Activated naive CD8-positive, alpha-beta T cell treated with anti-CD3 and anti-CD28 coated beads, Interleukin-2, amount 50 U/mL, for 24 hours (primary cell): ENCODE data around the gene MACROD2.

Experiments
- ATAC-seq: fragments of 150-1000 bp; cut with Tn5 transposase; one replicate; pipeline ENCODE4 v1.10.0; 2021
- DNase-seq: peaks from one replicate; pipeline ENCODE4 v3.0.0; 2021
- H3K27ac Mint-ChIP-seq: one replicate; pipeline ENCODE4 v1.8.0; 2021; ENCODE audit warnings: mild to moderate bottlenecking, mixed read lengths
- H3K27me3 Mint-ChIP-seq: one replicate; pipeline ENCODE4 v1.8.0; 2021; ENCODE audit warnings: mixed read lengths
- H3K36me3 Mint-ChIP-seq: one replicate; pipeline ENCODE4 v1.8.0; 2021; ENCODE audit warnings: low read depth, mixed read lengths
- H3K4me1 Mint-ChIP-seq: one replicate; pipeline ENCODE4 v1.8.0; 2021; ENCODE audit warnings: mixed read lengths
- H3K4me3 Mint-ChIP-seq: one replicate; pipeline ENCODE4 v1.8.0; 2021; ENCODE audit warnings: mild to moderate bottlenecking, moderate library complexity, mixed read lengths
- H3K9me3 Mint-ChIP-seq: one replicate; pipeline ENCODE4 v1.8.0; 2021; ENCODE audit warnings: mixed read lengths

Gene MACROD2

DNA sequence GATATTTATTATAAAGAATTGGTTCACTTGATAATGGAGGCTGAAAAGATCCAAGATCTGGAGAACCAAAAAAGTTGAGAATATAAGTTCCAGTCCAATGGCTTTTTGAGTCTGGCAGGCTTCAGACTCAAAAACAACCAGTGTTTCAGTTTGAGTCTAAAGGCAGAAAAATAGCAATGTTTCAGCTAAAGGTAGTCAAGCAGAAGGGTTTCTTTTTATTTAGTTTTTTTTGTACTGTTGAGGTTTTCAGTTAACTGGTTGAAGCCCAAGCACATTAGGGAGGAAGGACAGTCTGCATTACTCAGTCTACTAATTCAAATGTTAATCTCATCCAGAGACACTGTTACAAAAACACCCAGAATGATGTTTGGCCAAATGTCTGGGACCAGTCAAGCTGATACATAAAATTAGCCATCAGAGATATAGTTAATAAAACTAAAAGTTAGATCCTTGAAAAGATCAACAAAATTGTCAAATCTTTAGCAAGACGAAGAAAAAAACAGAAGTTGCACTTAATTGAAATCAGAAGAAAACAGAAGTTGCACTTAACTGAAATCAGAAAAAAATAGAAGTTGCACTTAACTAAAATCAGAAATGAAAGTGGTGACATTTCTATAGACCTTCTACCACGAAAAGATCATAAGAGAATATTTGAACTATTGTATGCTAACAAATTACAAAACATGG lies 1322.4 kb downstream of the MACROD2 start:
- DNase-seq (no peak), ATAC-seq (no peak)
- no peaks in the 10 kb centered on the region for H3K36me3 Mint-ChIP-seq
- H3K4me3 Mint-ChIP-seq, result no peak overlapping the region
- no peaks in the 10 kb centered on the region for H3K4me1 Mint-ChIP-seq
- H3K27me3 Mint-ChIP-seq, result no peaks in the 10 kb centered on the region
- peaks cover 14% of the 10 kb centered on the region for H3K9me3 Mint-ChIP-seq
- H3K27ac Mint-ChIP-seq, result no peak overlapping the region

DNA sequence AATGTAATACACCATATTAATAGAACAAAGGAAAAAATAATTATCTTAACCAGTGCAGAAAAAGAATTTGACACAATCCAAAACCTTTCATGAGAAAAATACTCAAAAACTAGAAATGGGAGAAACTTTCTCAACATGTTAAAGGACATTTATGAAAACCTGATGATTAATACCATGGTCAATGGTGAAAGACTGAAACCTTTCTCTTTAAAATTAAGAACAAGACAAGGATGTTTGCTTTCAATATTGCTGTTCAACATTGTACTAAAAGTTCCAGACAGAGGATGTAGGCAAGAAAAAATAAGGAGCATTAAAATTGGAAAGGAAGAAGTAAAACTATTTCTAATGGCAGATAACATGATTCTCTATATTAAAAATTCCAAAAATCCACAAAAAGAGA lies 1323.4 kb downstream of the MACROD2 start:
- no peak for ATAC-seq
- no peaks in the 10 kb centered on the region for H3K4me1 Mint-ChIP-seq

DNA sequence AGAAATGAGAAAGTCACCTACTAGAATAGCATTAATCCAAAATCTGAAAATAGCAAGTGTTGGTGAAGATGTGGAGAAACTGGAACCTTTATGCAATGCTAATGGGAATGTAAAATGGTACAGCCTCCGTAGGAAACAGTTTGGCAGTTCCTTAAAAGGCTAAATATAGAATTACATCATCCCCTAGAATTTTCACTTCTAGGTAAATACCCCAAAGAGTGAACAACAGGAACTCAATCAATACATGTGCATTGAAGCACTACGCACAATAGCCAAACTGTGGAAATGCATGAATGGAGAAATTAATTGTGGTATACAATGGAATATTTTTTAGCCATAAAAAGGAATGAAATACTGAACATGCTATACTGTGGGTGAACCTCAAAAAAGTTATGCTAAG lies 1324.1 kb downstream of the MACROD2 start:
- no peak for ATAC-seq
- H3K9me3 Mint-ChIP-seq, result peaks cover 14% of the 10 kb centered on the region
- no peak for DNase-seq
- H3K4me1 Mint-ChIP-seq, result no peaks in the 10 kb centered on the region
- no peak overlapping the region for H3K4me3 Mint-ChIP-seq
- no peaks in the 10 kb centered on the region for H3K27me3 Mint-ChIP-seq
- H3K36me3 Mint-ChIP-seq, result no peaks in the 10 kb centered on the region
- H3K27ac Mint-ChIP-seq, result no peak overlapping the region

More for the DNA sequence above, 1323.4 kb downstream of the MACROD2 start:
- Mint-ChIP-seq H3K9me3 (peaks cover 14% of the 10 kb centered on the region), H3K27me3 (no peaks in the 10 kb centered on the region), H3K36me3 (no peaks in the 10 kb centered on the region), H3K27ac (peak overlapping the region; percentile 29), H3K4me3 (no peak overlapping the region)
- no peak for DNase-seq

DNA sequence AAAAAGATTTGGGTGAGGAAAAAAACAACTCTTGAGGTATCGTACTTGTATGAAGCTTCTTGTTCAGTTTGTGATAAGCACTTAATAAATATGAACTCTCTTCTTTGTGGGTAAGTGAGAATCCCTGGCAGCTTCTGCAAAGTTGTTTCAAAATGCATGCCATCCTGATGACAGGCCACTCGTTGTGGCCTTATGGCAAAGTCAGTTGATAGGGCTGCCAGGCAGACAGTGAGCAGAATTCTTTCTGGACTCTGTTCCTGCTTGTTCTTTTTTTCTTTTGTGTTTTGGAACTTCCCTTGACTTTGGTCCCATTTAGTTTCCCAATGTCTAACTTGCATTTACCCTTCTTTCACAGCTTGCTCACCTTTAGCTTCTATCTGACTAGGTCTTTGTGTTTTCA lies 1325.6 kb downstream of the MACROD2 start:
- Mint-ChIP-seq H3K9me3 (peaks cover 4% of the 10 kb centered on the region), H3K36me3 (no peaks in the 10 kb centered on the region), H3K4me1 (no peaks in the 10 kb centered on the region), H3K27me3 (no peaks in the 10 kb centered on the region), H3K4me3 (no peak overlapping the region), H3K27ac (no peak overlapping the region)
- no peak for DNase-seq
- no peak for ATAC-seq

DNA sequence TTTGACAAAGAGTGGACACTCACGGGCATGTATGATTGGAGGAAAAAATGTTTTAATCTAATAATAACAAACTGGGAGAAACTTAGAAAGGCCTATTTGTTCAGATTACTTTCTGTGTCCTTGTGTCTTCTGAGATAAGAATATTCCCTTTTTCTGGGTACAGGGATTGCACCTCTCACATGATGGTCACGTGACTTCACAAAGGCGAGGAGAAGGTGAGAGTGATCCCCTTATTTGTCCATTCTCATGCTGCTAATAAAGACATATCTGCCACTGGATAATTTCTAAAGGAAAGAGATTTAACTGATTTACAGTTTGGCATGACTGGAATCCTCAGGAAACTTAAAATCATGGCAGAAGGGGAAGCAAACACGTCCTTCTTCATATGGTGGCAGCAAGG lies 1331.8 kb downstream of the MACROD2 start:
- ATAC-seq (no peak), DNase-seq (no peak)
- H3K4me1 Mint-ChIP-seq, result no peaks in the 10 kb centered on the region
- no peak overlapping the region for H3K4me3 Mint-ChIP-seq
- H3K36me3 Mint-ChIP-seq, result no peaks in the 10 kb centered on the region
- H3K27ac Mint-ChIP-seq, result no peak overlapping the region
- no peaks in the 10 kb centered on the region for H3K27me3 Mint-ChIP-seq
- H3K9me3 Mint-ChIP-seq, result peaks cover 4% of the 10 kb centered on the region

DNA sequence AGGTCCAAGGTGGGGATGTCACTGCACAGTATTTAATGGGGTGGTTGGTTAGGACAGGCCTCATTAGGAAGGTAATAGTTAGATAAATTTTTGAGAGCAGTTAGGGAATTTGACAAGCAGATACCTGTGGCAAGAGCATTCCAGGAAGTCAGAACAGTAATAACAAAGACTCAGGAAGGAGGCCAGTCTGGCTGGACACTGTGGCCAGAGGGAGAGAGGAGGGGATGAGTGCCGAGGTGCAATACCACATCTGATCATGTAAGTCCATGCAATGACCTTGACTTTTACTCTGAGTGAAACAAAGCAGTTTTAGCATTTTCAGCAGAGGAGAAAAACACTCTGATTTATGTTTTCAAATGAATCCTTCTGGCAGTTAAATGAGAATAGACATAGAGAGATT lies 1332.8 kb downstream of the MACROD2 start:
- Mint-ChIP-seq H3K4me3 (no peak overlapping the region), H3K27me3 (no peaks in the 10 kb centered on the region), H3K36me3 (no peaks in the 10 kb centered on the region), H3K9me3 (peaks cover 4% of the 10 kb centered on the region), H3K27ac (no peak overlapping the region), H3K4me1 (no peaks in the 10 kb centered on the region)
- no peak for DNase-seq
- no peak for ATAC-seq

DNA sequence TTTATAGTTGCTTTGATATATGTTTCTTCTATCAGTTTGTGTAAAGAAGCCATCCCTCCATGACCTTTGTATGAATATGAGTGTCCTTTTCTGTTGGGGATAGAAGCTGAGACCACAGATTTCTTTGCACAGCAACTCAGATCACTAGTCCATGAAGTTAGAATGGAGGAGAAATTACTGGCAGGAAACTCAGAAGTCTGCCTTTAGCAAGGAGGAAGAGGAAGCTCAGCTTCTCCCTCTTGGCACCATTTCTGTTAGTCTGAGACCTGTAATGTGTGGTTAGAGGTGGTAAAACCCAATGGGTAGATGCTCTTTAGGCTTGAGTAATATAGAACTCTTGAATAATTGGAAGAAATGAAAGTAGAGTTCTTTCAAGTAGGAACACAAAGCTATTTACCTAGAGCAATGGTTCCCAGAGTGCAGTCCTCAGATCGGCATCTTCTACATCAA lies 1337.4 kb downstream of the MACROD2 start:
- H3K4me1 Mint-ChIP-seq, result no peaks in the 10 kb centered on the region
- DNase-seq (no peak), ATAC-seq (no peak)
- no peak overlapping the region for H3K4me3 Mint-ChIP-seq
- H3K27me3 Mint-ChIP-seq, result no peaks in the 10 kb centered on the region
- H3K27ac Mint-ChIP-seq, result no peak overlapping the region
- H3K9me3 Mint-ChIP-seq, result peaks cover 11% of the 10 kb centered on the region
- H3K36me3 Mint-ChIP-seq, result no peaks in the 10 kb centered on the region

DNA sequence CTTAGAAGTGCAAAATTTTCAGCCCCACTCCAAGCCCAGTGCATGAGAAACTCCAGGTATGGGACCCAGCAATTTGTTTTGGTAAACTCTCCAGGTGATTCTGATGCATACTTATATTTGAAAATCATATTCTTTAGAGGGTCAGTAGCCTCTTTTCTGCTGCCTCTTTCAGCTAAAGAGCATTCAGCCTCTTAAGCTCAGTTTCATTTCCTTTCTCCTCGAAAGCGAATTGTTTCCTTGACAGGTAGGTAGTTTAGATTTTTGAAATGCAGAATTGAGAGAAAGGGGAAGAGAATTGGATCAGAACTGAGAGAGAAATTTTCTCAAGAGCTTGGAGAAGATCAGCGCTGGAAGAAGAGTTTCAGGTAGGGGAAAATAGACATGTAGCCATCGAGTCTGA lies 1337.9 kb downstream of the MACROD2 start:
- Mint-ChIP-seq H3K27ac (no peak overlapping the region), H3K9me3 (peaks cover 8% of the 10 kb centered on the region), H3K36me3 (no peaks in the 10 kb centered on the region), H3K27me3 (no peaks in the 10 kb centered on the region), H3K4me3 (no peak overlapping the region), H3K4me1 (no peaks in the 10 kb centered on the region)
- ATAC-seq (no peak), DNase-seq (no peak)

DNA sequence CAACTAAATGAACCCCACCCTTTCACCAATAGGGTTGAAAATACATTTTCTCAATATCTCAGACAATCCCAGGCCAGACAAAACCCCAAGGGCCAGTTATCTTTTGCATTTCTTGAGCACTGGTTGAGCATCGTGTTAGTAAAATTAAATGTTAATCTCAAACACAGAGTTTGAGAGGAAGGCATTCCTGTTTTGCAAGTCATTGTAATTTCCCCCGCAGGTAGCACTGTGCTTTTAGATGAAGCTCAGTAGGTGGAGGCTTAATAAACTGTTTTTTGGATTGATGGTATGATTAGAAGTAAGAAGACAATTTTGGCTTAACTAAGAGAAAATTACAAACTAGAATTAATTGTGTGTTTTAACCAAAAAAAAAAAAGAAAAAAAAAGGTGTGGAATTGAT lies 1340.7 kb downstream of the MACROD2 start:
- peaks cover 11% of the 10 kb centered on the region for H3K9me3 Mint-ChIP-seq
- no peaks in the 10 kb centered on the region for H3K27me3 Mint-ChIP-seq
- H3K27ac Mint-ChIP-seq, result no peak overlapping the region
- no peak for DNase-seq
- no peaks in the 10 kb centered on the region for H3K36me3 Mint-ChIP-seq
- ATAC-seq, result no peak
- H3K4me1 Mint-ChIP-seq, result no peaks in the 10 kb centered on the region
- H3K4me3 Mint-ChIP-seq, result no peak overlapping the region

DNA sequence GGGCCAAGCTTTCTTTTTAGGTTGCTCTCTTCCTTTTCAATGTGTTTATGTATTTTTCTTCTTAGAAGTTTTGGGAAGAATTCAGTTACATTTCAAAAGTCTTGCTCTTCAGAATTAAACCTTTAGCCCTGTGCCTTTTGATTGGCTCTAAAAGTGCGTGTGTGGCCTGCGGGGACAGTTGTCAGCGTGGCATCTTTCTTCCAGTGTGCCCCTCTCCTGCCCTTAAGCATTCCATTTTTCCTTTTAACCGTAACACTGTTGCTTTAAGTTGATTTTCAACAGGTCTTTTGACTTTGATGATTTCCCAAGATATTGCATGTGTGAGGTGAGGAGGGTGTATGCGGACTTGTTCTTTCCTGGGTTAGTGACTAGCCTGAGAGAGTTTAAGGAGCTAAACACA lies 1341.2 kb downstream of the MACROD2 start:
- peaks cover 11% of the 10 kb centered on the region for H3K9me3 Mint-ChIP-seq
- H3K4me1 Mint-ChIP-seq, result no peaks in the 10 kb centered on the region
- no peak for ATAC-seq
- H3K4me3 Mint-ChIP-seq, result no peak overlapping the region
- H3K27ac Mint-ChIP-seq, result no peak overlapping the region
- H3K27me3 Mint-ChIP-seq, result no peaks in the 10 kb centered on the region
- DNase-seq, result no peak
- no peaks in the 10 kb centered on the region for H3K36me3 Mint-ChIP-seq

DNA sequence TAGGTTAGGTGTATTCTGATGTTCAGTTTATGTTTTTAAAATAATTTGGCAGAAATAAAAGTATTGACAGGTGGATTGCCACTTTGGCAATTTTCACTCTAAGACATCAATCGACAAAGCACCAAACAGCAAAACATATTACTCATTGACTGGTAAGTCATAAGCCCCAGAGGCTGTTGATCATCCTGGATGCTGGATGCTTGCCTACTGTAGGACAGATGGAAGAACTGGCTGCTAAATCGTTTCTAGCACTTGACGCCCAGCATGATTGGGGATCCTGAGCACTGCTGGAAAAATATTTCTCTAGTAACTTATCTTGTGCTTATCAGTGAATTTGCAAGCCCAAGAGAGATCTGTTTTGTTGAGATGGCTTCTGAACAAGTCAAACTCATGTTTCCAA lies 1343.9 kb downstream of the MACROD2 start:
- DNase-seq (no peak), ATAC-seq (no peak)
- H3K27ac Mint-ChIP-seq, result no peak overlapping the region
- no peak overlapping the region for H3K4me3 Mint-ChIP-seq
- peaks cover 11% of the 10 kb centered on the region for H3K9me3 Mint-ChIP-seq
- H3K4me1 Mint-ChIP-seq, result no peaks in the 10 kb centered on the region
- no peaks in the 10 kb centered on the region for H3K36me3 Mint-ChIP-seq
- no peaks in the 10 kb centered on the region for H3K27me3 Mint-ChIP-seq

DNA sequence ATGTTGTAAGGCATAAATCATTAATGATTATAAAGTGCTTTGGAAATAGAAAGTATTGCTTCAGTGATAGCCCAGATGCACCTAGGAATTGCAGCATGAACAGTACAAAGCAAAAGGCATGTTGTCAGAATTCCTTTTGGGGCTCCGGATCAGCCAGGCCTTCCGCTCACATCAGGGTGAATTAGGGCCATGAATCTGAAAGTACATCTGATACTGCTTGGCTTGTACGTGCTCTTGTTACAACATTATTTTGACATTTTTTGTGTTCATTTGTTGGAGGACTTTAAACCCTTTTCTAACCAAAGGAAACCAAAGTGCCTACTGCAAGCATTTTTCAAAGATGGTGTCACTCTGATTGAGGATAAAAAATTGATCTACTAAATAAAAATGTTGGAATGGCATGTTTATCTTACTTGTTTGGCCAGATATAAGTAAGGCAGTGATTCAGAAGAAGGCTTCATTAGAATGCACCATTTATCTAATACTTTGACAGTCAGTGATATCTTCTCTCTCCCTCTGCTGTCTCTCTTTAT lies 1347.7 kb downstream of the MACROD2 start:
- no peak for DNase-seq
- H3K27me3 Mint-ChIP-seq, result no peaks in the 10 kb centered on the region
- peaks cover 8% of the 10 kb centered on the region for H3K9me3 Mint-ChIP-seq
- no peaks in the 10 kb centered on the region for H3K4me1 Mint-ChIP-seq
- H3K27ac Mint-ChIP-seq, result no peak overlapping the region
- no peaks in the 10 kb centered on the region for H3K36me3 Mint-ChIP-seq
- H3K4me3 Mint-ChIP-seq, result no peak overlapping the region
- ATAC-seq, result no peak

DNA sequence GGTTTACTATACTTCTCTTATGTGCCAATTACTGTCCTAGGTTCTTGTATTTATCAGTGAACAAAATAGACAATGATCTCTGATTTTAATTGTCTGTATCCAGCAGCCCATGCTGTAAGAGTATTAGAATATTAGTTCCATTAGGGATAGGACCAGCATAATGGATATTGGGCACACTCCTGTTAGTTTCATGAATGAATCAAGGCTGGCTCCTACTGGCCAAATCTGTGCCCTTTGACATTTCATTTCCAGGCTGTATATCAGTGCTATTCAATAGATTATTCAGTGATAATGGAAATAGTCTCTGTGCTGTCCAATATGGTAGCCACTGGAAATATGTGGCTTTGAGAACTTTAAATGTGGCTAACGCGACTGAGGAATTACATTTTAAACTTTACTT lies 1350.0 kb downstream of the MACROD2 start:
- no peaks in the 10 kb centered on the region for H3K36me3 Mint-ChIP-seq
- H3K4me1 Mint-ChIP-seq, result no peaks in the 10 kb centered on the region
- H3K4me3 Mint-ChIP-seq, result no peak overlapping the region
- H3K27ac Mint-ChIP-seq, result no peak overlapping the region
- H3K27me3 Mint-ChIP-seq, result no peaks in the 10 kb centered on the region
- no peak for DNase-seq
- ATAC-seq, result no peak
- H3K9me3 Mint-ChIP-seq, result peaks cover 12% of the 10 kb centered on the region

DNA sequence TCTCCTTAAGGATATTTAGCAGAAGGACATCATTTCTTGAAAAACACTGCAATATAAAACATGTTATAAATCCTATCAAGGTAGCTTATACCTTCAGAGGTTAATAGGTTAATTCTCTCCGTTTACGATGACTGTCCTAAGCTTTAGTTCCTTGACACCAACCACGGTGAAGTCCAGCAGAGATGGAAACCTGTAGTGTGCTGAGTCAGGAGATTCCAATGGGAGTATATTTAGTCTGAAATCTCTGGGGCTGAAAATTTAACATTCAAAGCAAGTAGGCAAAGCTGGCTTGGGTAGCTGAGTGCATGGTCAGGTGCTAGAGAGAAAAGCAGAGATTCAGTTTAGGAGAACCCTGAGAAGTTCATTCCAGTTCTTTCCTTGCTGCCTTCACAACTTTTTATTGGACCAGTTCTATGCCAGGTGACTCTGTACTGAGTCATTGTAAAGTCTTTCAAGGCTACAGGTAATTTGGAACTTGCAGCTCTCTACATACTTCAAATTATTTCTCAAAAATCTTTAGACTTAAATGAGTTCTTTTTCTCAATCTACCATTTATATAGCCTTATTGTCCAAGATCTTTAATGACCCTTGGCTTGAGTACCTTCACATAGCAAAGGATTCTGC lies 1351.5 kb downstream of the MACROD2 start:
- H3K4me1 Mint-ChIP-seq, result no peaks in the 10 kb centered on the region
- ATAC-seq, result no peak
- H3K9me3 Mint-ChIP-seq, result peaks cover 8% of the 10 kb centered on the region
- H3K27ac Mint-ChIP-seq, result no peak overlapping the region
- no peaks in the 10 kb centered on the region for H3K27me3 Mint-ChIP-seq
- no peak overlapping the region for H3K4me3 Mint-ChIP-seq
- no peaks in the 10 kb centered on the region for H3K36me3 Mint-ChIP-seq
- no peak for DNase-seq

DNA sequence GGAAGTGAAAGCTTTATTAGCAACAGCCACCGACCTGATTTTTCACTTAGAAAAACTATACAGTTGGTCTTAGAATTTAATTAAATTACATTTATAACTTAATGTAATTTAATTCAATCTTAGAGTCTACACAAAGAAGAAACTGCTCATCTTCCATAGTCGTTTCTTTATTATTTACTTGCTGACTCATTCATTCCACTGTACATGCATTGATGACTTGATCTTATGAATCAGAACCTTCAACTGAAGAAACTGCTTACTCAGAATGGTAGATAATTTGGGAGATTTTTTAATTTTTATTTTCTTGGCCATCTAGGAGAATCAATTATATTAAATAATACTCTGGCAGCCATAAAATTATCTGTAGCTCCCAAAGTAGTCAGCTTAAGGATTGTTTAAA lies 1363.7 kb downstream of the MACROD2 start:
- H3K9me3 Mint-ChIP-seq, result no peaks in the 10 kb centered on the region
- H3K27me3 Mint-ChIP-seq, result no peaks in the 10 kb centered on the region
- H3K36me3 Mint-ChIP-seq, result no peaks in the 10 kb centered on the region
- no peaks in the 10 kb centered on the region for H3K4me1 Mint-ChIP-seq
- DNase-seq (no peak), ATAC-seq (no peak)
- H3K27ac Mint-ChIP-seq, result no peak overlapping the region
- H3K4me3 Mint-ChIP-seq, result no peak overlapping the region
